H4 (cell line): ENCODE measurements around the gene RNU5B-1. TPM values are rescaled to one million over a fixed set of nuclear protein-coding genes. Genes with fewer than 3 reads are reported as not detected.

Experiments
- DNase-seq: peaks from one replicate; pipeline ENCODE4 v3.0.0-alpha.2; 2015; ENCODE audit warnings: low spot score
- total RNA-seq: library from RNA; depleted of rRNA; stranded (reverse); fragments of >200 nt; shearing (Covaris generic); gene quantifications from 2 replicates; pipeline ENCODE4 v1.2.3, GENCODE V29; 2014; rRNA removed

The RNU5B-1 gene
- total RNA-seq = not detected in 2 replicates

GRCh38 chr15:65304381-65305149 is at the start of gene RNU5B-1:
Gene RNU5B-1, plus strand, starts transcription at chr15:65304677.
- peak; percentile 97 for DNase-seq

GRCh38 chr15:65254758-65255157 is 49.7 kb upstream of the RNU5B-1 start:
- DNase-seq = no peak

DNA sequence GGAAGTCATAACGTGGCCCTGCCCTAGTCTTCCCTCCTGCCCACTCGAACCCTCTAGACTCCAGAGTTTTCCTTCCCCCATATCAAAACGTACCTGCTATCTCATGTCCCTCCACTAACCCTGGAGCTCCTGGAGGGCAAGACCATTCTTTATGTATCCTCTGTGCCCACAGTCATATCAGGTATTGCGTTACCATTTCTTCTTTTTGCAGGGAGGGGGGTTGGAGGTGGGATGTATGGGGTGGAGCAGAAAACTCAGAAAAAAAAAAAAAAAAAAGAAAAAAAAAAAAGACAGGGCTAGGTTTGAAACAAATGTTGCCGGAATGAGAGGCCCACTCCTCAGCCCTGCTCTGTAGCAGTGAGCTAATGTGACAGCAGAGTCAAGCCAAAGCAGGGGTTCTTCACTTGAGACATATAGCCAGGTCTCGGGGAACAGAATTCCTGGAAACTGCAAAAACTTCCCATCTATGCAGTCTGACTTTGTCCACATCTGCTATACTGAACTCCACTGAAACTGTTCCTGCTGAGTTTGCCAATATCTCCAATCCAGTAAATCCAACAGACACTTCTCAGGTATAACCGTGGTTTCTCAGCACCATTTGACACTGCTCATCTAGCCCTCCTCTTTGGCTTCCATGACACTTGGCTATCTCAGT is 48.9 kb upstream of the RNU5B-1 start:
- DNase-seq = no peak

GRCh38 chr15:65258375-65259262 is 45.9 kb upstream of the RNU5B-1 start:
- DNase-seq = no peak

DNA sequence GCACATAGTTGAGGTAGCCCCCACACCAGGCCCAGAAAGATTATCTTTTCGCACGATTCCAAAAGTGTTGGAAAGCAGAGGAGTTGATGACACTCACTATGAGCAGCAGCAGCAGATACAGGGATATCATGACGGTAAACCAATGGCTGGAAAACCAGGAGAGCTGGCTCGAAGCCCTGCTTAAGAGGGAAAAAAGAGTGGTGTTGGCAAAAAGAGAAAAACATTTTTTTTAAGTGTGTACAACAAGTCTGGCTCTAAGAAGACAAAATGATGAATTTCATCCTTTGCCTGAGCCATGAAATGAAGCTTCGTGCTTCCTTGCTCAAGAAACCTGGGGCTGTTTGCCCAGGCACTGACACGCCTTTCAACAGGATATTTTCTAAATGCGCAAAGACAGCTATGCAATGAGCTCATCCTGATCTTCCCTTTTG is 45.1 kb upstream of the RNU5B-1 start:
- DNase-seq = no peak

DNA sequence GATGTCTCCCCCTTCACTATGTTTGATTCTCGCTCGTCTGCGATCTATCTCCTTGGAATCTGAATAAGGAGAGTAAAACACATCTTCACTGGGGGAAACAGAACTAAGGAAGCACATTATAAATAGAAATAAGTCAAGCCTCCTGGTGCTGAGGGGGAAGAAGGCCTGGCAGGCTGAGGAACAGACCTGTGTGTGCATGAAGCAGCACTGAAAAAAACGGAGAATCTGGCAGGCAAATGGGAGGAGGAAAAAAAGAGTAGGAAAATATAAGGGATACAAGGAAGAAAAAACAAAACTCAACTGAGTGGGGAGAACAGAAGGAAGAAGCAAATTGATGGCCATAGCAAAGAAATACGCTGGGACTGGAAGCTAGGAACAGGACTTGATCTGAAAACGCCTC is 43.5 kb upstream of the RNU5B-1 start:
- DNase-seq = no peak

DNA sequence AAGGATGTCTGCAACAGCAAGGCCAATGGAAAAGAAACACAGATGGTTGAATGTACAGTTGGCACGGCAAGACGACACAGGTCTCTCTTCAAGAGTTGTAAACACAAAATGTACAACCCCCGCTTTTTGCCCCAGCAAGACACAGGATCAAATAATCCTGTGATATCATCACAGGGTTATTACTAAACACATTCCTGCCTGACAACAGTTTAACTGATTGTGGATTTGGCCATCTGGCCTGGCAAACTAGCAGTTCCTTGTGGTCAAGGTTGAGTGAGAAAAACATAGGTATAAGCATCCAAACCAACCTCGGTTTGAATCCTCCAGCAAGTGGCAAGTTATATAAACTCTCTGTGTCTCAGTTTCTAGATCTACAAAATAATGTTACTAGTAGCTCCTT is 41.2 kb upstream of the RNU5B-1 start:
- DNase-seq = no peak

GRCh38 chr15:65264863-65265430 is 39.5 kb upstream of the RNU5B-1 start:
- no peak for DNase-seq

DNA sequence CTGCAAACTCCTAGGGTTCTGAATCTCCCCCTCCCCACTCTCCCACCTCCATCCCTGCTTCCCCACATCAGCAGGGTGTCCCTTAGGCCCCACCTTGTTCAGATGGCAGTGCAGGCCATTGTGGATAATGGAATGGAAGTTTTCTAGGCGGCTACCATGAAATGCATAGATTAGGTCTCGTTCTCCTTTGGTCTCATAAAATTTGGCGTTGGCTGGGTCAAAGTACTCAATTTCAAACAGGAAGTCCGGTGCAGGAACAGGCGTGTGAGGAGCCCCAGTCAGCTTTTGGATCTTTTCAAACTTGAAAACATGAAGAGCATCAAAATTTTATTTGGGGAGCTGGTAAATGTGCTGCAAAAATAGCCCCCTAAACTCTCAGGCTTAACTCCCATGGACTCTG is 38.0 kb upstream of the RNU5B-1 start:
- no peak for DNase-seq

DNA sequence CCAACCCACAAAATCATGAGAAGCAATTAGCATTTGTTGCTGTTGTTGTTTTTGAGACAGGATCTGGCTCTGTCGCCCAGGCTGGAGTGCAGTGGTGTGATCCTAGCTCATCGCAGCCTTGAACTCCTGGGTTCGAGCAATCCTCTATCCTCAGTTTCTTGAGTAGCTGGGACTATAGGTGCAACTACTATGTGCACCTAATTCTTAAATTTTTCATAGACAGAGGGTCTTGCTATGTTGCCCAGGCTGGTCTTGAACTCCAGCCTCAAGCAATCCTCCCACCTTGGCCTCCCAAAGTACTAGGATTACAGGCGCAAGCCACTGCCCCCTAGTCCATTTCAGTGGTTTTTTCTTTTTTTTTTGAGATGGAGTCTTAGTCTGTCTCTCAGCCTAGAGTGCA is 36.1 kb upstream of the RNU5B-1 start:
- no peak for DNase-seq

GRCh38 chr15:65270811-65271545 is 33.5 kb upstream of the RNU5B-1 start:
- peak; percentile 44 for DNase-seq

- no peak for DNase-seq
These were observed 29.3 kb upstream of the RNU5B-1 start for GRCh38 chr15:65275104-65275727.

DNA sequence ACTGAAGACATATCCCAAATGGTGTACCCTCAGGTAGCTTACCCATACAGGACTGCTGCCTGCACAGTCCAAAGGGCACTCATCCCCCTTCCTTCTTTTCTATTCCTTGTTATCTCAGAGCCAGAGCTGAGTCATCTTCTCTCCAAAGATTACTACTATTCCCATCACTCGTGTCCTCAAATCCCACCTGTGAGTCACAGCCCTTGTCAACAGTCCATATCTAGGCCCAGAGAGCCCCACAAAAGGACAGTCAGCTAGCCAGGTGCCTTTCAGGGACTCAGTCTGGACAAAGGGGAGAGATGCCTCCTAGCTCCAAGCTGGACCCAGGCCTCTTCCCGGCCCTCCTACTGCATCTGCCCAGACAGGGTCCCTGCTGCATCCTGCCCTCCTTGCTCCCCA is 28.8 kb upstream of the RNU5B-1 start:
- no peak for DNase-seq

DNA sequence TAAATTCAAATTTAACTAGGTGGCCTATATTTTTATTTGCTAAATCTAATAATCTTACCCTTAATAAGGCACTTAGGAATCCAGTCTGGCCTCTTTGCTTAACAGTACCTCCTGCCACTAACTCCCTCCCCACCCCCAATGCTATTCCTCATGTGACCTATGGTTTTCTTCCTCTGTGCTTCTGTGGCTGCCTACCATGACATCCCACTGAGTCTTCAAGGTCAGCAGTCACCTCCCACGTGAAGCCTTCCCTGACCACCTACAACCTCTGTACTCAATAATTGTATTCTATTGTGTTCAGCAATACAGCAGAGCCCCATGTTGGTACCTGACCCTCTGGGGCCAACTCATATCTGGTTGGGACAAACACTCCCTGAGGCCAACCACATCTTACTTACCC is 27.5 kb upstream of the RNU5B-1 start:
- no peak for DNase-seq

GRCh38 chr15:65278480-65278879 is 26.0 kb upstream of the RNU5B-1 start:
- no peak for DNase-seq

GRCh38 chr15:65285291-65286068 is 19.0 kb upstream of the RNU5B-1 start:
- no peak for DNase-seq

DNA sequence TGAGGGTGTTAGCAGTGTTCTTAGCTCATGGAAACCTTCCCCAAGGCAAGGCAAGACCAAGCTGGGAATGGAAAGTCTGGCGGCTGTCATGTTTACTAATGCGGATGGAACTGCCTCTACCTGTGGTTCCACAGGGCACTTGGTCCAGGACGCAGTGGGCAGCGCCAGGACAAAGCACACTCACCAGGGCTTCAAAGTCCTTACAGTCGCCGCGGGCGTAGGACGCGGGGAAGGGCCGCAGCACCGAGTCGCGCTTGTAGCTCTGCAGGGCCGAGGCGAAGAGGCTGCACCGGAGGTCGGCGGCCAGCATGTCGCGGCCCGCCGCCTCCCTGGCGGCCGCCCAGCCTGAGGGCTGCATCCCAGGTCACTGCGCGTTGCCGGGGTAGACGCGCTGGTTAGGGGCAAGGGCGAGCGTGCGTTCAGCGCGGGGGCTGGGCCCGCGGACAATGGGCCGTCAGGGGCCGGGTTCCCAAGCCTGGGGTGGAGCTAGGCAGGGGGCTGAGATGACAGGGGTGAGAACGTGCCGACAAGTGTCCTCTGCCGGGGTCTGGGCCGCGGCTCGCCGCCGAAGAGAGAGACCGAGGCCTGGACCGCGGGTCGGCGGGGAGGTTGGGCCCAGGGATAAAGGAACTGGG is 18.3 kb upstream of the RNU5B-1 start:
- DNase-seq = no peak

DNA sequence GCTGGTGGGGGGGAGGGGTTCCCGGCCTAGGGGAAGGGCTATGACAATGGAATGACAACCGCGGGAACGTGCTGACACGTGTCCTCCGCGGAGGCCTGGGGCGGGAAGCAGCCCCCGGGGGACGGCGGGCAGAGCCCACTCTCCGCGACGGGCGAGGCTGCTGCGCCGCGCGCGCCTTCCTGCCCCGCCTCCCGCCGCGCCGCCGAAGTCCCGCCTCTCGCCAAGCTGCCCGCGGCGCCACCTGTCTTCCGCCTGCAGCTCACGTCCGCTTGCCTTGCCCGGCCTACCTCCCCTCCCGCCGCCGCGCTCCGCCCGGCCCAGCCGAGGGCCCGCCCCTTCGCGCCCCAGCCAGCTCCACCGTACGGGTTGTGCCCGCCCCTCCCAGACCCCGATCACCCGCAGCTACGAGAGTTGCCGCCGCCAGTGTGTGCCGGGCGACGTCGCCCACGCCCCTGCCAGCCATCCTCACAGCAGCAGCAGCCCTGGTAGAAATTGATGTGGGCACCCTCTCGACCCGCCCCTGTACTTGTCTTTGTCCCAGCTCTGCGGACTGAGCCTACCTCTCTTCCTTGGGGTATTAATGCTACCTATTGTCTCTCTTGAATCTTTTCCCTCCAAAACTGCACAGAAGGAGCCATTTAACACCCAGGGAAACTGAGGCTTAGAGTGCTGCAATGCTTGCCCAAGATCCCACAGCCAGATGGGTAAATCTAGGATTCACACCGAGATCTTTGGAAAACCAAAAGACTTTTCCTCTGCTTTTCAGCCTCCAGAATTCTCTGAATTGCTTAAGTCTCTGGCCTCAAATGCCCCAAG is 17.6 kb upstream of the RNU5B-1 start, which contains the start of gene PARP16:
PARP16 (minus strand) TSS at position 180 of the 816 bp plus-strand sequence. CDS start 457 bp downstream, outside the sequence.
- peak; percentile 89 for DNase-seq

- no peak for DNase-seq
These were observed 17.0 kb upstream of the RNU5B-1 start for GRCh38 chr15:65287520-65287855.
